ACC112 (cell line): ENCODE results near the gene CFAP74.

Source experiments
- H2AFZ ChIP-seq: fragments of 200-600 bp; sonication (generic); one replicate; pipeline ENCODE4 v1.6.0; 2017; ENCODE audit warnings: antibody characterized with exemption, low read length; ENCODE audit not compliant: unreplicated experiment
- H3K27ac ChIP-seq: fragments of 200-600 bp; sonication (generic); 2 replicates; pipeline ENCODE4 v1.5.1; 2014; ENCODE audit warnings: low read depth, mild to moderate bottlenecking, antibody characterized with exemption, low read length, moderate library complexity
- H3K27me3 ChIP-seq: fragments of 200-600 bp; sonication (generic); 2 replicates; pipeline ENCODE4 v1.6.1; 2014; ENCODE audit warnings: mild to moderate bottlenecking, antibody characterized with exemption, low read length, moderate library complexity, mixed read lengths; ENCODE audit not compliant: insufficient read depth
- H3K36me3 ChIP-seq: fragments of 200-600 bp; sonication (generic); 2 replicates; pipeline ENCODE4 v1.6.1; 2016; ENCODE audit warnings: mild to moderate bottlenecking, antibody characterized with exemption, low read length, moderate library complexity, mixed read lengths; ENCODE audit not compliant: insufficient read depth
- H3K4me1 ChIP-seq: fragments of 200-600 bp; sonication (generic); one replicate; pipeline ENCODE4 v1.6.1; 2016; ENCODE audit warnings: low read length, mixed read lengths; ENCODE audit not compliant: insufficient read depth, unreplicated experiment, control insufficient read depth
- H3K4me3 ChIP-seq: fragments of 200-600 bp; sonication (generic); 2 replicates; pipeline ENCODE4 v1.5.1; 2014; ENCODE audit warnings: mild to moderate bottlenecking, low read depth, low read length
- H3K79me2 ChIP-seq: fragments of 200-600 bp; sonication (generic); one replicate; pipeline ENCODE4 v1.6.0; 2016; ENCODE audit warnings: low read length; ENCODE audit not compliant: control insufficient read depth, unreplicated experiment, insufficient read depth

The CFAP74 gene

DNA sequence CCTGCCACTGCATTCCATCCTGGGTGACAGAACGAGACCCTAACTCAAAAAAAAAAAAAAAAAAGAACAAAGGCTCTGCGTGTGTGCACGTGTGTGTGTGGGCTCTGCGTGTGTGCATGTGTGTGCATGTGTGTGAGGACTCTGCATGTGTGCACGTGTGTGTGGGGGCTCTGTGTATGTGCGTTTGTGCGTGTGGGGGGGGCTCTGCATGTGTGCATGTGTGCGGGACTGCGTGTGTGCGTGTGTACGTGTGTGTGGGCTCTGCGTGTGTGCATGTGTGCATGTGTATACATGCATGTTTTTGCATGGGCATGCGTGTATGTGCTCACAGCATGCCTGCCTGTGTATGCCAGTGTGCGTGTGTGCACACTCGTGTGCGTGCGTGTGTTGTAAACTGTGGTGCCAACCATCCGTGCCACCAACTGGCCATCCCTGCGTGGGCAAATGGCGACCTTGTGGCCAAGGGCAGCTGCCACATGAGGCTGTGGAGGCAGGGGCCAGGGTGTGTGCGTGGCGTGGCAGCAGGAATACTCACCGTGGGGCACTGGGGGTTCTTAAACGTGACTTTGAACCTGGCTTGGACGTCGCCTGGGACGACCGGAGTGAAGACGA lies 57.7 kb downstream of the CFAP74 start:
- Histone ChIP-seq H3K4me3 (no peak overlapping the region), H3K27ac (no peak overlapping the region), H2AFZ (no peak overlapping the region), H3K36me3 (no peaks in the 10 kb centered on the region), H3K27me3 (peaks cover 38% of the 10 kb centered on the region), H3K79me2 (no peaks in the 10 kb centered on the region), H3K4me1 (no peaks in the 10 kb centered on the region)

DNA sequence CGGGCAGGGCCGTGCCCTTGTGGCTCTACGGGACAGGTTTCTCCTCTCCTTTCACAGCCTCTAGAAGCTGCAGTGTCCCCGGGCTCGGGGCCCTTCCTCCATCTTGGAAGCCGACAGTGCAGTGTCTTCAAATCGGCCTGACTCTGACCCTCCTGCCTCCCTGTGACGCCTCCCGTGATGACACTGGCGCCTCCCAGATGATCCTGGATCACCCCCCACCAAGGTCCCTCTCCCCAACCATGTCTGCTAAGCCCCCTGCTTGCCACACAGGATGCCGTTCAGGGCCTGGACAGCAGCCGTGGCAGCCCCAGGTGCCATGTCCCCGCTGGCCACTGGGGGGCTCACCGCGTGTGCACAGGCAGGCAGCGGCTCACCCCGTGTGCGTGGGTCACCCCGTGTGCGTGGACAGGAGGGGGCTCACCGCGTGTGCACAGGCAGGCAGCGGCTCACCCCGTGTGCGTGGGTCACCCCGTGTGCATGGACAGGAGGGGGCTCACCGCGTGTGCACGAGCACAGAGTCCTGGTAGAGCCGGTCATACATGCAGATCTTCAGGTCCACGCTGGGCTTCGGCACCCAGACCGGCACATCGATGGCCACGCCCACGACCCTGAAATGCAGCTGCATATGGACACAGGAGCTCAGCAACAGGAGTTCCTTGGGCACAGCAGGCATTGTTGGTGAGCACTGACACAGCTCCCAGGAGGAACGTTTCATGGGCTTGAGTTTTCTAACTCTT lies 59.6 kb downstream of the CFAP74 start:
- Histone ChIP-seq H3K79me2 (no peaks in the 10 kb centered on the region), H3K27me3 (peaks cover 26% of the 10 kb centered on the region), H3K36me3 (no peaks in the 10 kb centered on the region), H3K4me1 (no peaks in the 10 kb centered on the region), H3K27ac (no peak overlapping the region), H3K4me3 (peak overlapping the region; percentile 67), H2AFZ (no peak overlapping the region)

DNA sequence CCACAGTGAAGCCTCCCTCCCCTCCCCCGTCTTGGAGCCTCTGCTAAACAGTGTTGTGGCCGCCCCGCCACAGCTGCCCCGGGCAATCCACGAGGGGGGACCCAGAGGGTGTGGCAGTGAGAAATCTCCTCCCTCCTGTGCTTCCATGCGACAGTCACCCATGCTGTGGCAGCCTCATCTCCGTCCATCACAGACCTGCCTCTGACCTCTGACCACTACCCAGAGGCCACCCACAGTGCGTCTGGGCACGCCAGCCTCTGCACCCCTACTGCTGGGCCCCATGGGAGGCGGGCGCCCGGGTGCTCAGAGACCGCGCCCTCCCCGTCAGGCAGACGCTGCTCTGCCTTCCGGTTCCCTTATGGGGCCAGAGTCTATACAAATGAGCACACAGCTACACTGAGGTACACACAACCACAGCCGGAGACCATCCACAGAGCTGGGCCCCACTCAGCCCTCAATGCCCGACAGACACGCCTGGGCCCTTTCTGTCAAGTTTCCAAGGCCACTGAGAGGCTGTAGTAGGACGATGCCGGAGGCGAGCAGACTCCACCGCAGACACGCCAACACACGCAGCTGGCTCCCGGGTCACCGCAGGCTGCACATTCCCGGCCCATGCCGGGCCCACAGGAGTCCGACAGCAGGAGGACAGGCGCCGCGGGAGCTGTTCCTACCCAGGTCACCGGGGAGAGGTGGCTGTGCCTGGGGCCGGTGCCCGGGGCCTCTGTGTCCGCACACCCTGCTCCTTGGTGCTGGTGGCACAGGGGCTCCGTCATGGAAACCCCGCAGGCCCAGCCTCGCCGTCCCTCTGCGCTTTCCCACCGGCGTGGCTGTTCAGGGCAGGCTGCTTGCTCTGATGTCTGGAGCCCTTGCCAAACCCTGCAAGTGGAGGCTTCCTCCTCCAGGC lies 60.6 kb downstream of the CFAP74 start:
- Histone ChIP-seq H3K27ac (no peak overlapping the region), H3K36me3 (no peaks in the 10 kb centered on the region), H2AFZ (no peak overlapping the region), H3K4me1 (no peaks in the 10 kb centered on the region), H3K4me3 (no peak overlapping the region), H3K79me2 (no peaks in the 10 kb centered on the region), H3K27me3 (peaks cover 28% of the 10 kb centered on the region)

GRCh38 chr1:1941868-1942752 lies 61.5 kb downstream of the CFAP74 start:
- H3K79me2 ChIP-seq, result no peaks in the 10 kb centered on the region
- H3K4me3 ChIP-seq, result no peak overlapping the region
- no peak overlapping the region for H2AFZ ChIP-seq
- H3K4me1 ChIP-seq, result no peaks in the 10 kb centered on the region
- no peaks in the 10 kb centered on the region for H3K36me3 ChIP-seq
- H3K27ac ChIP-seq, result no peak overlapping the region
- peaks cover 31% of the 10 kb centered on the region for H3K27me3 ChIP-seq

GRCh38 chr1:1941211-1941841 lies 62.3 kb downstream of the CFAP74 start:
- Histone ChIP-seq H3K4me3 (no peak overlapping the region), H3K4me1 (no peaks in the 10 kb centered on the region), H3K79me2 (no peaks in the 10 kb centered on the region), H3K36me3 (no peaks in the 10 kb centered on the region), H3K27ac (no peak overlapping the region), H2AFZ (no peak overlapping the region), H3K27me3 (peaks cover 31% of the 10 kb centered on the region)

- H3K4me3 ChIP-seq, result no peak overlapping the region
- peaks cover 26% of the 10 kb centered on the region for H3K27me3 ChIP-seq
- no peak overlapping the region for H3K27ac ChIP-seq
- no peaks in the 10 kb centered on the region for H3K36me3 ChIP-seq
- no peak overlapping the region for H2AFZ ChIP-seq
- no peaks in the 10 kb centered on the region for H3K4me1 ChIP-seq
- H3K79me2 ChIP-seq, result no peaks in the 10 kb centered on the region
Measured at GRCh38 chr1:1940123-1940425, 63.5 kb downstream of the CFAP74 start.

DNA sequence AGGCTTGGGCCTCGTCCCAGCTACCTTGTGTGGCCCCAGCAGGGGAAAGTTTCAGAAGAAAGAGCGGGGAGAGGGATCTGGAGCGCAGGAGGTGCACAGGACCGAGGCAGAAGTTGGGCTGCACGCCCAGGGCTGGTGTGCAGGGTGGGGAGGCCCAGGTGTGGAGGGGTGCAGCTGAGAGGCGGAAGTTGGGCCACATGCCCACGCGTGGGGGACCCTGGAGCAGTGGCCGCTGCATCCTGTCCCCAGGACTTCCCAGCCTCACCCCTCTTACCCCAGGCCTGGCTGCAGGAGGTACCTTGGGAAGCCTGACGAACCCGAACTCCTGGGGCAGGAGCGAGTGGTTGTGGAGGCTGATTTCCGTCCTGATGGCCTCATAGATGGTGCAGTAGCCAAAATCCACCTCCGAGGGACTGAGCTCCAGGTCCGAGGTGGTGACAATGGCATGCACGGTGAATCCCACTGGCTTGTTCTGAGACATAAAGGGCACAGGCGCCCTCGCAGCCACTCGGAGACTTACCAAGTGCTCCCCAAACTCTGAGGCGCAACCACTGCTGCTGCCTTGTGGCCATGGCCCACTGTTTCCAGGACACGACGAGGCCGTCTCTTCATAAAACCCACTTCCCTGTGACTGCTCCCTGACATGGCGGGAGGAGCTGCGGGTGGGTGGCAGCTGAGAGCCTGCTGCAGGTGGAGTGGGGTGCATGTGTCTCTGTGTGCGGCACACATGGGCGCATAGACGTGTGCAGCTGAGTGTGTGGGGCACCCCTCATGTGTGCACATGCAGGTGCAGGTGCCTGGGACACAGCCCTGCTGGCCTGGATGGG lies 64.1 kb downstream of the CFAP74 start:
- H3K4me1 ChIP-seq, result no peaks in the 10 kb centered on the region
- H2AFZ ChIP-seq, result no peak overlapping the region
- H3K79me2 ChIP-seq, result no peaks in the 10 kb centered on the region
- H3K27ac ChIP-seq, result no peak overlapping the region
- H3K4me3 ChIP-seq, result no peak overlapping the region
- H3K27me3 ChIP-seq, result peaks cover 26% of the 10 kb centered on the region
- H3K36me3 ChIP-seq, result no peaks in the 10 kb centered on the region

DNA sequence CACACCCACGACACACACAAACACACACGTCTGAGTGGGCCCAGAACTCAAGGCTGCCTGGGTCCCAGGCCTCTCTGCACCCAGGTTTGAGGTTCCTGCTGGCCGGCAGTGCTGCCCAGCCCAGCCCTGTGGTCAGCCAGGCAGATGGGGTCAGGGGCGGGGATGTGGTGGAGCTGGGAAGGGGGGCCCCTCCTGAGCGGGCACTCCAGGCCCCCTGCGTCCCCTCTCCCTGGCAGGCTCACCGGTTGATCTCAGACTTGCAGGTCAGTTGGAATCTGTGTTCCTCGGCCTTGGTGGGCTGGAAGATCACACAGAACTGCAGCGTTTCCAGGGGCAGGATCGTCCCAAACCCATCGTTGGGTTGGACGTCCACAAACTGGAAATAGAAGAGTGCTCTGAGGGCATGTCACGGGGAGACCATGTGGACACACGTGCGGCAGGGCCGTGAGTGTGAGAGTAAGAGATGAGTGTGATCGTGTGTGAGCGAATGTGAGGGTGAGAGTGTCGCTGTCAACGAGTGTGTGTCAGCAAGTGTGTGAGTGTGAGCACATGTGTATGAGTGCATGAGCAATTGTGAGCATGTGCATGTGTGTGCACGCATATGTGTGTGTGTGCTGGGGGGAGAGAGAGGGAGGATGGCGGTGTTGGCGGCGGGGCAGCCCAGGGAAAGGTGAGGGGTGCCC lies 64.8 kb downstream of the CFAP74 start:
- Histone ChIP-seq H3K27me3 (peaks cover 26% of the 10 kb centered on the region), H3K4me1 (no peaks in the 10 kb centered on the region), H2AFZ (no peak overlapping the region), H3K4me3 (no peak overlapping the region), H3K79me2 (no peaks in the 10 kb centered on the region), H3K36me3 (no peaks in the 10 kb centered on the region), H3K27ac (no peak overlapping the region)

- H3K4me1 ChIP-seq, result no peaks in the 10 kb centered on the region
- no peak overlapping the region for H3K27ac ChIP-seq
- no peak overlapping the region for H2AFZ ChIP-seq
- H3K27me3 ChIP-seq, result peaks cover 26% of the 10 kb centered on the region
- H3K4me3 ChIP-seq, result no peak overlapping the region
- H3K36me3 ChIP-seq, result no peaks in the 10 kb centered on the region
- no peaks in the 10 kb centered on the region for H3K79me2 ChIP-seq
Measured at GRCh38 chr1:1938276-1938573, 65.4 kb downstream of the CFAP74 start.
